Hematopoietic multipotent progenitor cell (in vitro differentiated cells): ENCODE results near the gene RRAS2. TPM values are rescaled to one million over a fixed set of nuclear protein-coding genes. Genes with fewer than 3 reads are reported as not detected.

ENCODE experiments used
- DNase-seq, 3 donors: peaks; one replicate each; pipeline ENCODE4 v3.0.0-alpha.2; 2011 to 2015; ENCODE audit warnings: low read depth in 2 of 3, low spot score in 2 of 3
- total RNA-seq: library from RNA; depleted of rRNA; stranded (reverse); fragments of >200 nt; gene quantifications from one replicate; pipeline ENCODE4 v1.2.3, GENCODE V29; 2012

RRAS2 gene
- total RNA-seq, 1 donor, result 2.2 TPM

- no peak for DNase-seq
Measured at GRCh38 chr11:14342906-14343305, 16.1 kb downstream of the RRAS2 start.

DNA sequence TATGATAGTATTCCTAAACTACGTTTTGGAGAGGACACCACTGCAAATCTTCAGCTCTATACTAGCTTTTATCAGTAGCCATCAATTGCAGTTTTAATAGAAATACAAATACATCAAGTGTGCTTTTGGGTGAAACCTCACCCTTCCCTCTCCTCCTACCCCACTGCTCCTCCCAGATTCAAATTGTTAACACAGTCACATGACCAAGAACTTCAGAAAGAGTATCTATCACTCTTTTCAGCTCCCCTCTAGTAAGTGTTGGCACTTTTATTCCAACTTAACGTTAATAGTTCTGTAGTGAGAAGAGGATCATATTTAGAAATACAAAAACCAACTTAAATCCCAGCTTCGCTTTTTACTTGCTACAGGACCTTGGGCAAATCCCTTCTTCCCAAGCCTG lies 17.0 kb downstream of the RRAS2 start:
- no peak for DNase-seq

DNA sequence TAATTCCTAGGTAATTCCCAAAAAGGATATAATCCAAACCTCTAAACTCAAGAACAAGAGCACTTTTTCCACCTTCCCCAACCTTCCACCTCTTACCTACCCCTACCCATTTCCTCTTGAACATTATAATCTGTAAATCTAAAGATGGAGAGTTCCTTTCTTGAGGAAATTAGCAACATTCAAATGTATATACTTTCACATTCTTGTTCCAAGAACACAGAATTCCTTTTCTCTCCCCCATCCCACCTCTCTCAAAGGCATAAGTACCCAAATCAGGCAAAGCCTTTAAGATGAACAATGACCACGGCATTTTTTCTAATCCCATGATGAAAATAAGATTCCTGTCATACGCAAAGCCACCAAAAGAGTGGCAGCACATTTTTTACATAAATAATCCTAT lies 18.3 kb downstream of the RRAS2 start:
- DNase-seq, result no peak

GRCh38 chr11:14339356-14339755 lies 19.6 kb downstream of the RRAS2 start:
- DNase-seq, result no peak

GRCh38 chr11:14336507-14337503 lies 22.2 kb downstream of the RRAS2 start:
- no peak for DNase-seq

GRCh38 chr11:14335712-14336111 lies 23.3 kb downstream of the RRAS2 start:
- no peak for DNase-seq

- no peak for DNase-seq
Measured at GRCh38 chr11:14334893-14335292, 24.1 kb downstream of the RRAS2 start.

DNA sequence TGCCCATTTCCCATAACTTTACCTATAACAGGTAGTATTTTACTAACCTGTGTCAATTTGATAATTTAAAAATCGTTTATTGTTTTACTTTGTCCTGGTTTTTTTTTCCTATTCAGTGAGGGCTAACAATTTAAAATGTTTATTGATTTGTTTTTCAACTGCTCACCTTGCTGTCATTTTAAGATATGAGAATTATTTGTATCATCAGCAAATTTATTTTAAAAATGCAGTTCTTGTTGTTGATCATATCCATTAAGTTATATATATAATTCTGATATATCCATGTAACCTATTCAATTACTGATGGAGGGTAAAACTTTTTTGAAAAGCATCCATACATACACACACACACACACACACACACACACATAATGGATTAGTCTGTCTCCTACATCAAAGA lies 24.8 kb downstream of the RRAS2 start:
- DNase-seq, result no peak

- DNase-seq, result peak in 2 of 3 donors; percentile 24 to 52
Measured at GRCh38 chr11:14331476-14332136, 27.4 kb downstream of the RRAS2 start.

DNA sequence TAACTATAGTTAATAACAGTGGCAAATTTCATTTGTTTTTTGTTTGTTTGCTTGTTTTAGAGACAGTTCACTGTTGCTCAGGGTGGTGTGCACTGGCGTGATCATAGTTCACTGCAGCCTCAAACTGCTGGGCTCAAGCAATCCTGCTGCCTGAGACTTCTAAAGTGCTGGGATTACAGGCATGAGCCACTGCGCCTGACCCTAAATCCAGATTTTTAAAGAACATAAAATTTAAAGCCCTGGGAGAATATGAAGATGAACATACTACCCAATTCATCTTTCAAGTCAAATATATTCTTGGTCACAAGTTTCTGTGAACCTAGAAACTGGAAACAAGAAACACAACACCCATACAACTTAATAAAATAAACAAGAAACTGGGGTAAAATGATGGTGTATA lies 28.1 kb downstream of the RRAS2 start:
- no peak for DNase-seq

DNA sequence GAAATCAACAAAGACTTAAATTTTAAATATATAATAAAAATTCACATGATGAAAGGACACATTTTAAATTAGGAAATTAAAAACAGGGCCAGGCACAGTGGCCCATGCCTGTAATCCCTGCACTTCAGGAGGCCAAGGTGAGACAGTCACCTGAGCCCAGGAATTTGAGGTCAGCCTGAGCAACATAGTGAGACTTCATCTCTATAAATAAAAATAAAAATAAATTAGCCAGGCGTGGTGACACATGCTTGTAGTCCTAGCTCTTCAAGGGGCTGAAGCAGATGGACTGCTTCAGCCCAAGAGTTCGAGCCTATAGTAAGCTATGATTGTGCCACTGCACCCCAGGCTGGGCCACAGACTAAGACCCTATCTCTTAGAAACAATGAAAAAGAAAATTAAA lies 29.3 kb downstream of the RRAS2 start:
- no peak for DNase-seq

GRCh38 chr11:14327116-14327515 lies 31.9 kb downstream of the RRAS2 start:
- no peak for DNase-seq

DNA sequence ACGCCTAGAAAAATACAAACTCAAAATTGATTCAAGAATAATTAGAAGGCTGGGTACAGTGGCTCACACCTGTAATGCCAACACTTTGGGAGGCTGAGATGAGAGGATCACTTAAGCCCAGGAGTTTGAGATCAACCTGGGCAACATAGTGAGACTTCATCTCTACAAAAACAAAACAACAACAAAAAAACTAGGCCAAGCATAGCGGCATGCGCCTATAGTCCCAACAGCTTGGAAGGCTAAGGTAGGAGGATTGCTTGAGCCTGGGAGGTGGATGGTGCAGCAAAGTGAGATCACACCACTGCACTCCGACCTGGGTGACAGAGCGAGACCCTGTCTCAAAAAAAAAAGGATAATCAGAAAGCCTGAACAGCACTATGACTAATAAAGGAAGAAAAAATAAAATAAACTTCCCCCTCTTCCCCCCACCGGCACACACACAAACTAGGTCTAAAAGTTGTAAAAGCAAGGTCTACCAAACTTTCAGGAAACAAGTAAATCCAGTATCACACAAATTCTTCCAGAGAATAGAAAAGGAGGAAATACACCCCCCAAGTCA lies 35.8 kb downstream of the RRAS2 start:
- no peak for DNase-seq

GRCh38 chr11:14322510-14322909 lies 36.5 kb downstream of the RRAS2 start:
- no peak for DNase-seq

DNA sequence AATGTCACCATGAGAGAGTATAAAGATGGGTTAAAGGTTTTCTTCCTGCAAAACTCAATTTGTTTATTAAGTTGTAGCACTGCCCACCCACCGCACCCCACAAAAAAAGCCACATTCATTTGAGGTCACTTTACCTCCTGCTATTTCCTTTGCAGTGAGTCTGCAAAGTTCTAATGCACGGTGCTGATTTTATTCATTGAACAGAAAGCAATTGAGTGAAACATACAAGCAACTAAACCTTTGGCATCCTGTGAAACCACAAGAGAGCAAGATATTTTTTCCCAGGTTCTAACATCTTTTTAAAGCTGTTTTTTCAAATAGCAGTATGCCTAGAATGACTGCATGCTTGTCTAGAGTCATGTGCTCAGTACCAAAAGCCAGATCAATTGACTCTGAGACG lies 39.0 kb downstream of the RRAS2 start:
- DNase-seq, result peak; percentile 32 to 36 (median 32)

- DNase-seq, result no peak
Measured at GRCh38 chr11:14318581-14318981, 40.4 kb downstream of the RRAS2 start.

DNA sequence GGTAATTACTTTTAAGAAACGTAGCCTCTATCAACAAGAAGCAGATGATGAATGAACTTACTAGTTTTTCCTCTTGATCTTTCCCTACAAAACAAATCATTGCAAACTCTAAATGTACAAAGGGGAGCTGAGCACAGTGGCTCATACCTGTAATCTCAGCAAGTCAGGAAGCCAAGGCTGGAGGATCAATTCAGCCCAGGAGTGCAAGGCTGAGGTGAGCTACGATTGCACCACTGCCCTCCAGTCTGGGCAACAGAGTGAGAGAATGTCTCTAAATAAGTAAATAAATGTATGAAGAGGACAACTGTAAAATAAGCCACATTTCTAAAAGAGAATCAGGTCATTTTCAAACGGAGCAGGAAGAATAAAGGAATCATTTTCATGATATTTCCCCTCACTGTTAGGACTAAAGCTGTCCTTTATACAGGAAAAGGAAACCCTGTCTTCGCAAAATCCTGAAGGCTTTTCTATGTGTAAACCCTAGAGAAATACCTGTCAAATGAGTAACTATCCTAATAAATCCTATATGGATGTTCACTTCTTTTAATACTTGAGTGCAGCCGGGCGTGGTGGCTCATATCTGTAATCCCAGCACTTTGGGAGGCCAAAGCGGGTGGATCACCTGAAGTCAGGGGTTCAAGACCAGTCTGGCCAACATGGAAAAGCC lies 41.2 kb downstream of the RRAS2 start:
- no peak for DNase-seq

GRCh38 chr11:14315130-14315529 lies 43.9 kb downstream of the RRAS2 start:
- no peak for DNase-seq

DNA sequence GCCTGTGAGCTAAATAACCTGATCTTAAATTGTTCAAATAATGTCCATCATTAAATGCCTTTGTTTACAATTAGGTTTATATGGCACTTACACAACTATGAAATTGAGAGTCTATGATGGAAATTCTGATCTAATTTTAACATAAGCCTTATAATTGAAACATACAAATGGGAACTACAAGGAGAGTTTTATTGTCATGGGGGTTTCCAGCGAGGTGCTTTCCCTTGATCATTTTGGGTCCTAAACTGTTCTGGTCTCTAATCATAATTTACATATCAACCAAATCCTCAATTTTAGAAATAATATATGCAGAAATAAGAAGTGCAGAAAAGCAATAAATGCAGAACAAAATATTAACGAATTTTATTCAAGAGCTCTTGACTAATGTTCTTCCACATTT lies 44.9 kb downstream of the RRAS2 start:
- DNase-seq, result no peak

DNA sequence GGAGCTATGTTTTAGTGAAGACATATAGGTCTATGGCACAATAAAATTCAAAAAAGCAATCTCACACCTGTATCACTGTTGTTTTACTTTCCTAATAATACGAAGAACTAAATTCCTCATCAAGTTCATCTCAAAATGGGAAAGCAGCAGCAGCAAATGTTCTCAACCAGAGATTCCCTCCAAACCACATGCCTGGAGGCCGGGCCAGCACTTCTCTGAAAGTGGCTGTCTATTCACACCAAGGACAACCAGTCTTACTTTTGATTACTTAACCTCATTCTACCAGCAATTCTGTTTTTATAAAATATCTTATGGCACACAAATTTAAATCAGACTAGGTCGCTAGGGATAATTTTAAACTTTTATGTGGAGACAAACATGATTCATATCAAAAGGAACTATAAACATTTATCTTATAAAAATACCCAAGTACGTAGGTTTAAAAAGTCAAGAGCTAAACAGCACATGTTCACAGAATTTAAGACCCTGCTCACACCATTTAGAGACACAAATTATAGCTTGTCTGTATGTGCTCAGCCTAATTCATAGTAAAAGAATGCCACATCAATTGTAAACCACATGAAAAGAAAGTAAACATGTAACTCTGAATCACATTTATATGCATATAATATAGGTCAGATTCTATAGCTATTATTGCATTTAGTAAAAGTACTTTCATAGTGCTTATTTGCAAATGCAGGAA lies 46.1 kb downstream of the RRAS2 start:
- DNase-seq, result no peak
